ENCODE results near the gene PSME4.

PSME4 gene

GRCh38 chr2:53820711-53821110, 150.1 kb downstream of the PSME4 start:
- Mint-ChIP-seq H3K27me3 (no peaks in the 10 kb centered on the region), H3K9me3 (no peaks in the 10 kb centered on the region), H3K27ac (no peak overlapping the region), H3K36me3 (ENCODE audit: low read depth) (peaks cover 18% of the 10 kb centered on the region), H3K4me3 (no peak overlapping the region), H3K4me1 (no peaks in the 10 kb centered on the region)
- DNase-seq (no peak), ATAC-seq (no peak)

DNA sequence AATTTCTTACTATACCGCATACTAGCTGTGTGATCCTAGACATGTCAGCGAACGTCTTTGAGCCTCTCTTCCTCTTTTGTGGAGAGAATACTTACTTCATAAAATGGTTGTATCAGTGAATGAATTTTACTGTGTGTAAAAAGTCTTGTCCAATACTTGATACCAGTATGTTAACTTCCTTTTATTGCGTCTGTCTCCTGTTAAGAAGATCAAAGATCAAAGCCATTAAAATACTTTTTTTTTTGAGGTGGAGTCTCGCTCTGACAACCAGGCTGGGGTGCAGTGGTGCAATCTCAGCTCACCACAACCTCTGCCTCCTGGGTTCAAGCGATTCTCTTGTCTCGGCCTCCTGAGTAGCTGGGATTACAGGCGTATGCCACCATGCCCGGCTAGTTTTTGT, 150.7 kb downstream of the PSME4 start:
- Mint-ChIP-seq H3K27me3 (no peaks in the 10 kb centered on the region), H3K36me3 (ENCODE audit: low read depth) (peaks cover 23% of the 10 kb centered on the region), H3K9me3 (no peaks in the 10 kb centered on the region), H3K27ac (no peak overlapping the region), H3K4me3 (no peak overlapping the region), H3K4me1 (no peaks in the 10 kb centered on the region)
- no peak for DNase-seq
- ATAC-seq: no peak

DNA sequence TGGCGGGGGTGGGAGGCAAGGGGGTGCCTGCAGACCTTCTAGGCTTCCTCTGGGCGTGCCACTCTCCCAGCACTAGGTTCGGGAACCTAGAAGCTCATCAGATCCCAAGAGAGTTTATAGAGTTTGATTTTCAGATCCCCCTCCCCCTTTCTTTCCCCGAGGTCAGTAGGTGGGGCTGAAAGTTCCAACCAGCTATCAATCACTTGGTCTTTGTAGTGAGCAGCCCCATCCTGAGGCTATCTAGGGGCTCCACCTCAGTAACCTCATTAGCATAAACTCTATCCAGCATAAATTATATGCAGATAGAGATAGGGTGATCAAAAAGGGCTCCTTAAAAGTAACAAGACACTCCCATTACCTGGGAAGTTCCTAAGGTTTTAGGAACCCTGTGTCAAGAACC, 151.2 kb downstream of the PSME4 start:
- Mint-ChIP-seq H3K36me3 (ENCODE audit: low read depth) (peaks cover 25% of the 10 kb centered on the region), H3K27me3 (no peaks in the 10 kb centered on the region), H3K4me1 (no peaks in the 10 kb centered on the region), H3K4me3 (no peak overlapping the region), H3K27ac (no peak overlapping the region), H3K9me3 (no peaks in the 10 kb centered on the region)
- DNase-seq (no peak), ATAC-seq (no peak)

- Mint-ChIP-seq H3K9me3 (no peaks in the 10 kb centered on the region), H3K27ac (no peak overlapping the region), H3K4me3 (no peak overlapping the region), H3K4me1 (no peaks in the 10 kb centered on the region), H3K36me3 (ENCODE audit: low read depth) (peaks cover 25% of the 10 kb centered on the region), H3K27me3 (no peaks in the 10 kb centered on the region)
- DNase-seq: no peak
- ATAC-seq: no peak
Observed at GRCh38 chr2:53818854-53819435, 151.8 kb downstream of the PSME4 start.
